GM23338 (cell line): ENCODE measurements around the gene CELSR1.

Experiments
- CREB1 ChIP-seq: fragments of 250-450 bp; sonication (Bioruptor Pico); IDR thresholded peaks from 2 replicates; pipeline ENCODE4 v1.5.0; 2020; ENCODE audit warnings: low read depth, mild to moderate bottlenecking, moderate library complexity
- EZH2 ChIP-seq: fragments of 200-600 bp; sonication (generic); IDR thresholded peaks from one replicate; pipeline ENCODE4 v1.8.0; 2017; ENCODE audit warnings: antibody characterized with exemption, mild to moderate bottlenecking, low read depth; ENCODE audit not compliant: unreplicated experiment
- EZH2phosphoT487 ChIP-seq: fragments of 200-600 bp; sonication (generic); IDR thresholded peaks from one replicate; pipeline ENCODE4 v1.8.1; 2018; ENCODE audit warnings: antibody characterized with exemption; ENCODE audit not compliant: unreplicated experiment
- JUNB ChIP-seq: IDR thresholded peaks from one replicate; pipeline ENCODE4 v1.6.1; 2016; ENCODE audit warnings: antibody characterized with exemption; ENCODE audit not compliant: unreplicated experiment
- POLR2AphosphoS5 ChIP-seq: IDR thresholded peaks from 2 replicates; pipeline ENCODE4 v1.6.1; 2016; ENCODE audit warnings: antibody characterized with exemption, low read depth
- ZNF331 ChIP-seq: fragments of 250-450 bp; sonication (Bioruptor Pico); IDR thresholded peaks from 2 replicates; pipeline ENCODE4 v1.5.0; 2020; ENCODE audit warnings: low read depth, mild to moderate bottlenecking, moderate library complexity
- TF ChIP-seq, protein P1 (sequence below), 2 experiments: fragments of 200-600 bp in 1 of 2; sonication (generic) in 1 of 2; conservative IDR thresholded peaks; 2 replicates each; pipeline versions ENCODE4 v1.5.1 to v1.6.1; 2016 to 2017; ENCODE audit warnings: antibody characterized with exemption in 2 of 2, low read depth in 2 of 2, mild to moderate bottlenecking in 2 of 2, moderate library complexity in 1 of 2
- TF ChIP-seq, protein P2 (sequence below): IDR thresholded peaks from one replicate; pipeline ENCODE4 v1.6.1; 2018; ENCODE audit warnings: antibody characterized with exemption; ENCODE audit not compliant: unreplicated experiment
- TF ChIP-seq, protein P3 (sequence below): IDR thresholded peaks from 2 replicates; pipeline ENCODE4 v1.6.1; 2016; ENCODE audit warnings: antibody characterized with exemption

DNA sequence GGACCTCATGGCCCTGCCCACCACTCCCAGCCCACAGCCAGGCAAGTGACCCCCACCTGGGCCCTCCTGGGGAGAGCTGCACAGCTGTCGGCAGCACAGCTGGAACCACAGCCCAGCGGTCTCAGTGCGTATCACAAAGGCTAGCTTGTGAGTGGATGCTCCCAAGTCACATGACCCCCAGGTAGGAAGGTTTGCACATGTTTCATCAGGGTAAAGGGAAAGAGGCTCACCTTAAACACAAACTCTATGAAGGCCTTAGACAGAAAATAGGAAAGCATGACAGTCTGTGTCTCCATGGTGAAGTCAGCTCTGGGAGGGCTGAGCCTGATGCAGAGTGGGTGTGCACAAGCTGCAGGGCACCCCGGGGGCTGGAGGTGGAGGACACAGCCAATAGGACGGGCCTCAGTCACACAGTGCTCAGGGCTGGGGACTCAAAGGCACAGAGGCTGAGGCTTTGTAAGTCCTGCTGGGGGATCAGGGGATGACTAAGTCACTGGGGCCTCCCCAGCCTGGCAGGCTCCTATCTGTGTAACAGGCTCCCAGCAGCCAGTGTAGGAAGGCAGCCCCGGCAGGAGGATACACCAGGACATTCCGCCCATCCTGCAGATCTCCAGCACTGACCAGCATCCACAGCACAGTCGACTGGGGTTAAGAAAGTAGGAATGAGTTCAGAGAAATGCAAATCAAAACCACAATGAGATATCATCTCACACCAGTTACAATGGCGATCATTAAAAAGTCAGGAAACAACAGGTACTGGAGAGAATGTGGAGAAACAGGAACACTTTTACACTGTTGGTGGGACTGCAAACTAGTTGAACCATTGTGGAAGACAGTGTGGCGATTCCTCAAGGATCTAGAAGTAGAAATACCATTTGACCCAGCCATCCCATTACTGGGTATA, 22.0 kb downstream of the CELSR1 start:
- TF ChIP-seq, protein P1, sequence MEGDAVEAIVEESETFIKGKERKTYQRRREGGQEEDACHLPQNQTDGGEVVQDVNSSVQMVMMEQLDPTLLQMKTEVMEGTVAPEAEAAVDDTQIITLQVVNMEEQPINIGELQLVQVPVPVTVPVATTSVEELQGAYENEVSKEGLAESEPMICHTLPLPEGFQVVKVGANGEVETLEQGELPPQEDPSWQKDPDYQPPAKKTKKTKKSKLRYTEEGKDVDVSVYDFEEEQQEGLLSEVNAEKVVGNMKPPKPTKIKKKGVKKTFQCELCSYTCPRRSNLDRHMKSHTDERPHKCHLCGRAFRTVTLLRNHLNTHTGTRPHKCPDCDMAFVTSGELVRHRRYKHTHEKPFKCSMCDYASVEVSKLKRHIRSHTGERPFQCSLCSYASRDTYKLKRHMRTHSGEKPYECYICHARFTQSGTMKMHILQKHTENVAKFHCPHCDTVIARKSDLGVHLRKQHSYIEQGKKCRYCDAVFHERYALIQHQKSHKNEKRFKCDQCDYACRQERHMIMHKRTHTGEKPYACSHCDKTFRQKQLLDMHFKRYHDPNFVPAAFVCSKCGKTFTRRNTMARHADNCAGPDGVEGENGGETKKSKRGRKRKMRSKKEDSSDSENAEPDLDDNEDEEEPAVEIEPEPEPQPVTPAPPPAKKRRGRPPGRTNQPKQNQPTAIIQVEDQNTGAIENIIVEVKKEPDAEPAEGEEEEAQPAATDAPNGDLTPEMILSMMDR (conservative IDR thresholded peaks at IDR 0.05; ENCODE audit: low read depth in 2 of 2) = no peak
- no peak for TF ChIP-seq POLR2AphosphoS5
- TF ChIP-seq, protein P2, sequence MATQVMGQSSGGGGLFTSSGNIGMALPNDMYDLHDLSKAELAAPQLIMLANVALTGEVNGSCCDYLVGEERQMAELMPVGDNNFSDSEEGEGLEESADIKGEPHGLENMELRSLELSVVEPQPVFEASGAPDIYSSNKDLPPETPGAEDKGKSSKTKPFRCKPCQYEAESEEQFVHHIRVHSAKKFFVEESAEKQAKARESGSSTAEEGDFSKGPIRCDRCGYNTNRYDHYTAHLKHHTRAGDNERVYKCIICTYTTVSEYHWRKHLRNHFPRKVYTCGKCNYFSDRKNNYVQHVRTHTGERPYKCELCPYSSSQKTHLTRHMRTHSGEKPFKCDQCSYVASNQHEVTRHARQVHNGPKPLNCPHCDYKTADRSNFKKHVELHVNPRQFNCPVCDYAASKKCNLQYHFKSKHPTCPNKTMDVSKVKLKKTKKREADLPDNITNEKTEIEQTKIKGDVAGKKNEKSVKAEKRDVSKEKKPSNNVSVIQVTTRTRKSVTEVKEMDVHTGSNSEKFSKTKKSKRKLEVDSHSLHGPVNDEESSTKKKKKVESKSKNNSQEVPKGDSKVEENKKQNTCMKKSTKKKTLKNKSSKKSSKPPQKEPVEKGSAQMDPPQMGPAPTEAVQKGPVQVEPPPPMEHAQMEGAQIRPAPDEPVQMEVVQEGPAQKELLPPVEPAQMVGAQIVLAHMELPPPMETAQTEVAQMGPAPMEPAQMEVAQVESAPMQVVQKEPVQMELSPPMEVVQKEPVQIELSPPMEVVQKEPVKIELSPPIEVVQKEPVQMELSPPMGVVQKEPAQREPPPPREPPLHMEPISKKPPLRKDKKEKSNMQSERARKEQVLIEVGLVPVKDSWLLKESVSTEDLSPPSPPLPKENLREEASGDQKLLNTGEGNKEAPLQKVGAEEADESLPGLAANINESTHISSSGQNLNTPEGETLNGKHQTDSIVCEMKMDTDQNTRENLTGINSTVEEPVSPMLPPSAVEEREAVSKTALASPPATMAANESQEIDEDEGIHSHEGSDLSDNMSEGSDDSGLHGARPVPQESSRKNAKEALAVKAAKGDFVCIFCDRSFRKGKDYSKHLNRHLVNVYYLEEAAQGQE = no peak
- TF ChIP-seq EZH2phosphoT487 = no peak
- no peak for TF ChIP-seq EZH2
- TF ChIP-seq, protein P3, sequence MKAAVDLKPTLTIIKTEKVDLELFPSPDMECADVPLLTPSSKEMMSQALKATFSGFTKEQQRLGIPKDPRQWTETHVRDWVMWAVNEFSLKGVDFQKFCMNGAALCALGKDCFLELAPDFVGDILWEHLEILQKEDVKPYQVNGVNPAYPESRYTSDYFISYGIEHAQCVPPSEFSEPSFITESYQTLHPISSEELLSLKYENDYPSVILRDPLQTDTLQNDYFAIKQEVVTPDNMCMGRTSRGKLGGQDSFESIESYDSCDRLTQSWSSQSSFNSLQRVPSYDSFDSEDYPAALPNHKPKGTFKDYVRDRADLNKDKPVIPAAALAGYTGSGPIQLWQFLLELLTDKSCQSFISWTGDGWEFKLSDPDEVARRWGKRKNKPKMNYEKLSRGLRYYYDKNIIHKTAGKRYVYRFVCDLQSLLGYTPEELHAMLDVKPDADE = no peak
- no peak for TF ChIP-seq JUNB
- TF ChIP-seq CREB1 (CRISPR knock-in tag) = no peak
- TF ChIP-seq ZNF331 (CRISPR knock-in tag) = no peak
